Amygdala (tissue), 56 donors: ENCODE data around the gene SIM2.

ENCODE experiments used
- DNase-seq, 56 donors: peaks; one replicate each; lab custom pipeline; 2025; lab: John Stamatoyannopoulos, UW

The SIM2 gene

DNA sequence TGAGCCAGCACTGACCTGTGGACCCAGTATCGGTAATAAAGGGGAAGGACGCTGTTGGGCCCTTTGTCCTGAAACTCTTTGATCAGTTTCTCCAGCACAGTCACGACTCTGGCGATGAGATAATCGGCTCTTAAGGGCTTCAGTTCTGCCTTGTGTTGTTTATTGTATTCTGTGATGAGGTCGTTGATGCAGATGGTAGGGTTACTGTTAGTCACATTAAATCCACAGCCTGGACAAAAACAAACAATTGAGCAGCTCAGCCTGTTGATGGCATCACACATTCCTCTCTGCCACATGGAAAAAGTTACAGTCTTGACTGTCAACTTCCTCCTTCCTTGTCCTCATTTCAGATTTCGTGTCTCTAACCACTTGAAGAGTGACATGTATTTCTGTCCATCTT, 57.6 kb downstream of the SIM2 start:
- peak in 15 of 56 donors; percentile 2 to 54 (median 26) for DNase-seq

DNA sequence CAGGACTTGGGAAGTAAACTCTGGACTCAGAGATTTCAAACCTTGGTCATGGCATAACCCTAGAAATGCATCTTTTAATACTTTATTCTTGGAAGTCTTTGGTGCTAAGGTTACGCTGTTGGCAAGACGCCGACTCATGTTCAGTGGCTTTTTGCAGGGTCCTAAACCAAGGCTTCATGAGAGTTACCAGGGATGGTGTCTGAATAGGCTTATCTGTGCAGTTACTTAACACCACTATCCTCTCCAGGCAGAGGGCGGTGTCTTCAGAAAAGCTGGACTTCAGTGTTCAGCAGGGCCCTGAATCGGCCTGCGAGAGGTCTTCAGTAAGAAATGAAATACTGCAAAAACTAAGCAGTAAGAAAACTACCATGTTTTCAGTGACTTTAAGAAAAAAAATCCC, 58.3 kb downstream of the SIM2 start:
- peak in 7 of 56 donors; percentile 3 to 24 (median 12) for DNase-seq

DNA sequence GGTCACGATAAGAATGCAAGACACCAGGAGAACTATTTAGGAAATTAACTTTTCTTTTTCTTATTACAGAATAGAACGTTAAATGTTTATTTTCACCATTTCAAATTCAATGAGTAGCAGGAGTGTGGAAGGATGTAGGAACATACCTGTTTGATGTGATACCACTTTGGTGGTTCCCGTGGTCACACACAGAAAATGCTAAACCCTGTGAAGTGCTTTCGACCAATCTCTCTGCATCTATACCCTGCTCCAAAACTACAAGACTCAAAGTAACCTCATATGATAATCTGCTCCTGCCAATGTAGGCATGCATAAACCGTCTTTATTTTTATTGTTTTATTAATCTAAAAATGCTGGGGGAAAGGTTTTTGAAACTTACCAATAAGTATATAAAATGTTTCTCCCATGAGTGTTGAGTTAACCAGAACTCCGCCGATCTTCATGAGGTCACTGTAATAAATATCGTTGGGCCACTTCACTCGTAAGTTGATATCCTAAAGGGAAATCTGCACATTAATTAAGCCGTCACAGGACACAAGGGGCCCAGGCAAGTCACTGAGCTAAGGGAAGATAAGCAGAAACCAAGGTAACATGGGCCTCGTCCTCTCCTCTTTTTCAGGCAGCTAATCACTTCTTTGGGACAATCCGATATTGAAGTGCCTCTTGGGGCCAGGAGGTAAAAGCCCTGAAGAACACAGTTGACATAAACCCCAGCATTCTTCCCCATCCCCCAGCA, 60.6 kb downstream of the SIM2 start:
- no peak for DNase-seq

DNA sequence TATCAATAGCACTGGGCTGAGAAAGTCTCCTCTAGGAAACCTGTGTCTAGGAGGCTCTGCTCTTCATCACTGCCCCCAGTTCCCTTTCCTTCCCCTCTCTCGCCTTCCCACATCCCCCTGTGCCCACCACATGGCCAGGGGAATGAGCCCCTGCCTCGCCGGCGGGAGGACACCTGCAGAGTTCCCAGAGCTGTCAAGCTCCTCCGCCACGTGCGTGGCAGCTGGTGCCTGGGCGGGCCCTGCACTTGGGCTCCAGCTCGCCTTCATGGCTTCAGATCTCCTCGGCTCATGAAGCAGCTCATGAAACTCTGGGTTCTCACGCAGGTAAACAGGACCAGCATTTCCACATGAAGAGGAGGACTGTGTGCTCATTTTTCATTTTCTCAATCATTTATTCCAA, 62.8 kb downstream of the SIM2 start:
- no peak for DNase-seq

DNA sequence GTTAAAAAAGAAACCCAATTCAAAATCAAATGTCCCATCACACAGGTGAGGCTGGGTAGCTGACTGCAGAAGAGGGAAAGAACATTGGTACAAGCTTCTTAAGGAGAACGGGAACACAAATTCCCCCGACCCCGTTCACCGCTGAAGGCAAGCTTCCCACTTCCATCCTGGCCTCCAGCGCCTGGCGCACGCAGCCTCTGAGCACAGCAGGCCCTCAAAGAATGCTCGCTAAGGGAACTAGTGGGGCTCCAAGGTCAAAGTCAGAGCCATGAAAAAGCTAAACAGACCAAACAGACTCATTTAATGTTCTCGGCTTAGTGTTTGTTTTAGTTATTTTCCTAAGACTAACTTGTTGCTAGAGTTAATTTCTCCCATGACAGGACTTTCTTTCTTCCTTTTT, 63.7 kb downstream of the SIM2 start:
- no peak for DNase-seq

DNA sequence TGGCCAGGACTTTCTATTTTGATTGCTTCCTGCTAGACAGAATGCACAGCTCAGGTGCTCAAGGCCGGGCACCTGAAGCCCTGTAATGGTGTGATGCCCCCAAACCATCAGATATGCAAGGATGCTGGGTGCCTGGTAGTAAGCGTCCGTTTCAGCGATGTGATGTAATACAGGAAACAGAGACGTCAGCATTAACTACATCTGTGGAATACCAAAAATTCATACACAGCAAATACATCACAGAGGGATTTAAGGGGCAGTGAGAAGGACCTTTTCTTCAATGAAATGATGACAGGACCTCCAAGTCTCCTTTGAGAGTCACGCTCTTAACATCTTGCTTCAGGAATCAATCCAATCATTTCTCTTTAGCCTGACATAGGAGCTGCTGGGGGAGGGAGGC, 64.4 kb downstream of the SIM2 start:
- DNase-seq: no peak

DNA sequence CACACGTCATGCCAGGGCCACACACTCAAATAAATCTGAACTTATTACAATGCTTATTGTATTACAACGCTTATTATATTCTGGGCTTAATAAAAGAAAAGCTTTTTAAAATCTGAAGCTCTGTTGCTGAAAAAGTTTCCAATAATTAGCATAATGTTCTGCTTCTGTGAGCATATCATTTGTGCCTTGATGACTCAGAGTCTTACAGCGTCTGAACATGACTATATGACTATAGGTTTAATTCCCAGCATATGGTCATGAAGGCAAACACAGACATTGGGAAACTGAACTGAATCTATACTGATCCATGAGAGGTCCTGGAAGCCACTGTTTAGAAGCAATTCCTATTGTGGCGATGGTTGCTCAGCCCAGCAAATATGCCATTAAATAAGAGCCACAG, 66.3 kb downstream of the SIM2 start:
- no peak for DNase-seq

DNA sequence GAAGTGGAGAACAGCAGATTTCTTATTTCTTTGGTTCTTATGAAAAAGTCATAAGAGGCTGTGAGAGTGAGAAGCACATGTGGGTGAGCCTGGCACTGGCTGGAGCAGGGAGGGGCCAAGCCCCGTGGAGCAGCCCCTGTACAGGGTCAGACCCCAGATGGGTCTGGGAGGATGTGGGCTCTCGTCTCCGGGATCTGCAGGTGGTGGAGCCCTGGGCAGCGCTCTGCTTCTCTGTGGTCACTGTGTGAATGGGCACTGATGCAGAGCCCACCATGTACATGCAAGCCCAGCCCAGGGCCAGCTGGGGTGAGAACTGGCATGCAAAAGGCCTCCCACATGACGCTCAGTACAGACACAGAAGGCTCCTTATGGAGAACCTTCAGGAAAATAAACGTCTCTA, 67.6 kb downstream of the SIM2 start:
- DNase-seq: peak in 1 of 56 donors; percentile 9

DNA sequence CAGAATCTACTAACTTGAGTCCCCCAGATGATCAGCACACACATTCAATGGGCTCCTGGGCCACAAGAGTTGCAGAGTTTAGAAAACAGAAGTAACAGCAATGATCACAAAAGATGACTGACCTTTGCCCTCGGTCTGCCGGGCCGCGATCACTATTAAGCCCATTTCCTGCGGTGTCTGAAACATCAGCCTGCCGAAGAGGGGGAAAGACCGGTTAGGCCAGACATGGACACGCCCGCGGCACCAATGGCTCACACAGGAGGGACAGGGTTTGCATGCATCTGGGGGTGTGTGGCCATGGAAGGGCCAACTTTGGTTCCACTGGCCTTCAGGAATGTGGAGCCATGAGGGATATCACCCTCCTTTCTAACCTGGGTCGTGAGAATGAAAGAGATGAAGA, 68.2 kb downstream of the SIM2 start:
- DNase-seq: no peak

DNA sequence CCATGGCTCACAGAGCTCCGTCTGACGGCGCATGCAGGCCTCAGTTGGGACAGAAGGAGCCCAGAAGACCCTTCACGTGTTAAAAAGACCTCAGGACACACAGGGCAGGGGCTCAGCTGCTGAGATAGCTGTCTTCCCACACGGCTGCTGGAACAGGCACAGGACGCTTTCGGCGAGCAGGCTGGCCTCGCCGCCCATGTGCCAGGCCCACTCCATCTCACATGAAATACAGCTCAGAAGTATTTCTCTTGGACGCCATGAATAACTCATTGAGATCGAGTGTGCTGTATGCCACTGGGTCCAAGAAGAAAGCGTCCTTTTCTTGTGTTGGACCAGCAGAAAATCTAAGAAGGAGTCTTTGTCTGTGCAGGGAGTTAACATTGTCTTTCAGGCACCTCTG, 69.6 kb downstream of the SIM2 start:
- peak in 18 of 56 donors; percentile 13 to 59 (median 32) for DNase-seq

DNA sequence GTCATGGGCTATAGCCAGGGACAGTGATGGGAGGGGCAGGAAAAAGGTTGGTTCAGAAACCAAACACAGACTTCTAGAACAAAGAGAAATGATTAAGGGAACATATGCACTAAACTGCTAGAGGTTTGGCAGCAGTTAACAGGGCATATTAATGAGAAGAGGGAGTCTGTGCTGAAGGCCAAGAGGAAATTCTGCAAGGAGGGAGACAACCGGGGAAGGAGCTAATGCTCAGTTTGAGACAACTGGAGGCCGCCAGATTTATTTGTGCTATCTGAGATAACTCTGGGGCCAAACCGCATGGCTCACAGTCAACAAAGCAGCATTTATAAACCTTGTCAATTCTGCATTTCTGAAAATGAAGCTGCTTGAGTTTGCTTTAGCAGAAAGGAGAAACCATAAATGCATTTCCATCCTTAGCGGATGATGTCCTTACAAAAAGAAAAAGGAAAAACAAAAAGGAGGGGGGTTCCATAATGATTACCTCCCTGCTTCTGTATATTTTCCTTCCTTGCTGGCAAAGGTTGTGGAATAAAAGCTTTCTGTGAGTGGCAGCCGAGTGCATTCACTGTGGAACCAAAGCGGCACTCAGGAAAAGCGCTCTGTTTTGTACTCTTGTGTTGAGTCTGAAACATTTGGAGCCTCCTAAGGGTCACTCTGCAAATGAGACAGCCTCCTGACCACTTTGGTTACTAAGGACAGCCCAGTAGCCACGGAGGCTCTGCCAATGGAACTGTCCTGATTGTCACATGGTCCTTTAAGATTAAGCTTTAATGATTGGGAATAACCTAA, 70.3 kb downstream of the SIM2 start:
- DNase-seq: peak in 10 of 56 donors; percentile 20 to 60 (median 28)

DNA sequence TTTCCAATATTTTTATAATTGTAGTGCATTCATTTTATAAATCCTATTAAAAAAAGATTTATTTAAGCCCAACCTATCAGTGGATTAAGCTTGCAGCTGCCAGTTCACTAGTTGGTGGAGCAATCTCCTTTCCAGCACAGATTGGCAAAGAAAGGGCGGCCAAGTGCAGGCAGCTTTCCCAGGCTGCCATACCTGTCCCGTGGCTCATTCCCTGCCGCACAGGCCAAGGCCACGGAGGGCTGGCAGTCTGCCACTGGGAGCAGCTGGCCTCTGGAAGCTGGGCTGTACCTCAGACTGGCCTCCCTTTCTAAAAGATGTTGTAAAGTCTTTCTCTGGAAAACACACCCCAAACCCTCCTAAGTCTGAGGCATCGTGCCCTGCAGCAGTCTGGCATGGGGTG, 74.2 kb downstream of the SIM2 start:
- peak in 21 of 56 donors; percentile 14 to 73 (median 39) for DNase-seq

DNA sequence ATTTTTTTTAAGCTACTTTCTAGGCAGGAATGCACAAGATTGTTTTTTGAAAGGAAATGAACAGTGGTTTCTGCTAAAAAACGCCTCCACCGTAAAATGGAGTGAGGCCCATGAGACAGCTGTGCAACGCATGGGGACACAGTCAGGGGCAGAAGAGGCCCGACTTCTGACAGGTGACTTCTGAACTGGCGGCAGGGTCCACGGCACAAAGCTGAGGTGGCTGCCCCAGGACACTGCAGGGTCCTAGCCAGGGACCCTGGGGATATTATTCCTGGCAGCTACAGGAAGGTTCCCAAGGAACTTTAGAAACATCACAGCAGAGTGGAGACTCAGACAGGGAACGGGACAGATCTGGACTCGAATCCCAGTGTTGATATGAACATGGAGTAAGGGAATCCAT, 75.1 kb downstream of the SIM2 start:
- no peak for DNase-seq

DNA sequence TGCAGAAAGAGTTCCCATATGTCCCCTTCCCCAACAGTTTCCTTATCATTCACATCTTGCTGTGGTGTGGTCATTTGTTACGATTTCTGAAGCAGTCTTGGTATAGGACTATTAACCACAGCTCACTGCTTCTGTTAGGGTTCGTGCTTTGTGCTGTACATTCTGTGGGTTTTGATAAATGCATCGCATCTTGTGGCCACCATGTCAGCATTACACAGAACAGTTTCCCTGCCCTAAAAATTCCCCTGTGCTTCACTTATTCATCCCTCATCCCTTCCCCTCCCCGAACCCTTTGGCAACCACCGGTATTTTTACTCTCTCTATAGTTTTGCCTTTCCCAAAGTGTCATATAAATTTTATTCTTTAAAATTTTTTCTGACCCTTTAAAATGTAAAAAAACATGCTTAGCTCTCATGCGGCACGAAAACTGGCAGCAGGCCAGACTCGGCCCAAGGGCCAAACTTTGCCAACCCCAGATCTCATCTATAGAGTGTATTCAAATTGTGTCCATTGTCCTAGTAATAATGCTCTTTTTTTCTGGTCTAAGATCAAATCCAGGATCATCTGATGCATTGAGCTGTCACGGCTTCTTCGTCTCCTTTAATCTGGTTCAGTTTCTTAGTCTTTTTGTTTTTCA, 78.2 kb downstream of the SIM2 start:
- peak in 8 of 56 donors; percentile 8 to 57 (median 18) for DNase-seq

DNA sequence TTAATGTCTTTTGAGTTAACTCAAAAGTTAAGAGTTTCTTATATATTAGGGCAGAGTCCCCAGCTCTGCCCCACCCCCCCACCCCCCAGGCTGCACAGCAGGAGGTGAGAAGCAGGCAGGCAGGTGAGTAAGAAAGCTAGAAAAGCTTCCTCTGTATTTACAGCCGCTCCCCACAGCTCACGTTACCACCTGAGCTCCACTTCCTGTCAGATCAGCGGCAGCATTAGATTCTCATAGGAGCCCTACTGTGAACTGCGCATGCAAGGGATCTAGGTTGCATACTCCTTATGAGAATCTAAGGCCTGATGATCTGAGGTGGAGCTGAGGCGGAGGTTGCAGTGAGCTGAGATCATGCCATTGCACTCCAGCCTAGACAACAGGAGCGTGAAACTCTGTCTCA, 81.9 kb downstream of the SIM2 start:
- no peak for DNase-seq

DNA sequence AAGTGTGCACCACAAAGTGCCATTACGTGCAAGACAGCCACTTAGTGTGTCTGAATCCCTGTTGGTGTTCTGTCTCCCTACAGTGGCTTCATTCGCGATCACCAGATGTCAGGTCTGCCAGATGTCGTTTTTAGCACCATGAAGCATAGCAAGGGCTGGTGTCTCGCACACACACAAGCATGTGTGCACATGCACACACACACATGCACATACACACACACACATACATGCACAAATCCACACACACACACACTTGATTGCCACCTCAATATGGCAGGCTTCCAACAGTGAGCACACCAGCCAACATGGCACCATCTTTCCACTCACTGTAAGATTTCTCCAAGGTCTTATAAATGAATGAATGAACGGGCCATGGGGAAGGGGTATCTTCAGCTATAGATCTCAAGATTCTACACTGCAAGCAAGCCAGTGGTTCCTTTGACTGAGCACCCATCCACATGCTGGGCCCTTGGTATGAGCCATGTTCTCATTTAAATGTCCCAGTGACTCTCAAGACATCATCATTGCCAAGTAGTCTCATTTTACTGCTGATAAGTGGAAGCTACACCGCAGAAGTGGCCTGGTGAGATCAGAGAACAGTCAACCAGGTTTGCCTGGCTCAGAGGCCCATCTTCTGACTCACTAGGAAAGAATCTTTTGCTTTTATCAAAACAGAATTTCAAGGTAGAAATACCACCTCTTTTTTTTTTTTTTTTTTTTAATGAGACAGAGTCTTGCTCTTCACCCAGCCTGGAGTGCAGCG, 84.9 kb downstream of the SIM2 start:
- DNase-seq: no peak

DNA sequence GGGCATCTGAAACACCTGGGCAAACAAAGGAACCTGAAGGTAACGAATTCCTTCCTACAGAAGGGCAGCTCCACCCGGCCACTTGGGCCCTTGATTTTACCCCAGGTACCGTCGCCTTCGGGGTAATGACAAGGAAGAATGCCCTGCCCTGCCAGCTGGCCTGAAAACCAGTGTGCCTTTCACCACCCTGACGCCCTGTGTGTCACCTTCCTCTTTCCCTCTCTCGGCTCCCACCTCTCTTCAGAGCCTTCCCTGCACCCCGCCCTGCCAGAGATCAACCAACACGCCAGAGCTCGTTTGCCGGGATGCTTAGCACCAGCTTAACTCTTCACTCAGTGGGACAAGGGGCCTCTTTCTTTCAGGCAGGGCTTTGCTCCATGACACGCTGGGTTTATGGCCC, 86.0 kb downstream of the SIM2 start:
- no peak for DNase-seq

DNA sequence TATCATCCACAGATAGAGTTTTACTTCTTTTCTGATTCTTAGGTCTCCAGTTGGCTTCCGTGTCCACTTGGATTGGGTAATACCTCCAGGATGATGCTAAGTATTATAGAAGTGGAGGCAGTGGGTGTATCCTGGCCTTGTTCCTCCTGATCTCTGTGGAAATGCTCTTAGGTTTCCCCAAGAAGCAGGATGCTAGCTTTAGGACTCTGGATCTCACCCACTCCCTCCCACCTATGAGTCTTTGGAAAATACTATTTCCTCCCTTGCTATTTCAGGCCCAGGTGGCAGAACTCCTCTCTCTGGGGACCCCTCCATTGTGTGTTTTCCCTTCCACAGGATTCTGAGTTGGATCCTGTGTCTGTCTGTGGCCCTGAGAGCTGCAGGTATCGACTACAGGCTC, 86.7 kb downstream of the SIM2 start:
- no peak for DNase-seq

DNA sequence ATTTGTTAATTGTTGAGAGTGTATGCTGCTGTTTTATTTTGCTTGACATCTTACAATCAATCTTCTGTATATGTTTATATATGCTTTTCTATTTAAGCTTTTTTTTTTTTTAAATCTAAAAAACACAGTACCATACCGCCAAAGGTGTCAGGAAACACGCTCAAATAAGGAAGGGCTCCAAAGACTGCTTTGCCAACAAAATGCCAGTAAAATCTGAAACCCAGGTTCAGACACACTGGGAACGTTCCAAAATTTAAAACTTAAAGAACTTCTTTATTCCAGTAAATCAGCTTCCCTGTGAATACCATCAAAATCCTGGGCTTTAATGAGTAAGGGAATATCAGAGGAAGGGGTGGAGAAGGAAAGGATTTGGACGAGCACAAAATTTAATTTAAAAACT, 87.3 kb downstream of the SIM2 start:
- no peak for DNase-seq

DNA sequence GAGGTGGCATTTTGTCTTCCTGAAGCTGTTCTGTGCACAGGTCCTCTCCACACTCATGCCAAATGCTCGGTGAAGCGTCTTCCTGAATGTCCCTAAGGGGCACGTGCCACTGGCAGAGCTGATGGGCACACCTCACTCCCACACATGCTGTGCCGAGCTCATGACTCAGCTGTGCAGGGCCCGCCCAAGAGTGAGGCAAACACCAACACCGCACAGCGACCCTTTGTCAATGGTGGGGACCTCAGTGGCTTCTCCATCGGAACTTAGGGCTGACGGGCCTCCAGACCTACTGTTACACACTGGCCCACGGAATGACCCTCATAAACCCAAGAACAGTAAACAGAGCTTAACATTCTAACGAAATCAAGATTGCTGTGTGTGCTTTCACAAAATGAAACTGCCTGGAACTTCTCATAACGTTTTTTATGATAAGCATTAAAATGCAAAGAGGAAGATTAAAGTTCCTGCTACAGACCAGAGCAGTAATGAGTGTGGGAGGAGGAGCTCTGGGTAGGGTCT, 89.3 kb downstream of the SIM2 start:
- DNase-seq: no peak

DNA sequence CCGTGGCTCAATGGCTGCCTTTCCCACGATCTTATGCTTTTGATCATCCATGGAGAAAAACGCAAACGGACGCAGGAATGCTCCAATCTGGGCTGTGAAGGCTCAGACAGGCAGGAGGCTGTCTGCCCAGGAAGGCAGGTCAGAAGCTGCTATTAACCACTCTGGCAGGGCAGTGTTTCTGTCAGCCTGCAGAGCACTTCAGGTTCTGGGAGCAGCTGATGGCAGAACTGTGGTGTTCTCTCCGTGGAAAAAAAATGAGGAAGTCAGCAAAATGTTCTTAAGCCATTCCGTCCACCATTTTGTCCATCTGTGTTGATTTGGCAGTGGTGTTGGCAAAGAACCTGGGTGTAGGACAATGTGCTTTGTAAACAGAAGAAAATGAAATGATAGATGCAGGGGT, 91.7 kb downstream of the SIM2 start:
- peak in 1 of 56 donors; percentile 13 for DNase-seq
